HG03066 (cell line): ENCODE data around the gene PIGL.
"Not testable (repeated sequence)": the region's sequence is repeated elsewhere in the genome, so short reads cannot be mapped to it uniquely, and the experiment has no call there.

Source experiments
- ATAC-seq: cut with Tn5 transposase; IDR thresholded peaks from one replicate; pipeline ENCODE4 v1.9.1; 2021; ENCODE audit warnings: low read depth; ENCODE audit not compliant: unreplicated experiment

PIGL gene

DNA sequence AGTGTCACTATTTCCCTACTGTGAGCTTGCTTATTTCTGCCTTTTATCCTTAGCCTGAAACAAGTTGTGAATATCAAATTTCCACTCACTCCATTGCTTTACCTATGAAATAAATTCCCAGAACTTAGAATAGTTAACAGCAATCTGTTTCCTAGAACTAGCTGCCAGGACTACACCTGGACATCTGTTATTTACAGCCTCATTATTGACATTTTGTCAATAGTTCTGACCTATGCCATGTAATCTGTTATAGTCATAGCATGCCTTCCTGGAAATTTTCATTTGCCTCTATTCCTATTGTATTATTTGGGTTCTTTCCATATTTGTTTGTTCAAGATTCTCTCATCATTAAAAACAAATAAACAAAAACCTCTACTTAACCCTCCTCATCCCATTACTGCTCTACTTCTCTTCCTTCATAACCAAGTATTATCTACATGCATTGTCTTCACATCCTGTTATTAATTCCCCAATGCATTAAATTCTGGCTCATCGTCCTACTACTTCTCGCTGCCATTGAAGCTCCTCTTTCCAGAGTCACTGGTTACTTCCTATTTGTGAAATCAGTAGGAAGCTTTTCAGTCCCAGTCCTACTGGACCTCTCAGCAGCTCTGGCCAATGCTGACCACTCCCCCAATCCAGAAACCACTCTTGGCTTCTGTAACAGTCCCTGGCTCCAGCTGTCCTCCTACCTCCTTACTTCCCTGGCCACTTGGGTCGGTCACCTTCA is 55.3 kb downstream of the PIGL start:
- ATAC-seq: no peak

DNA sequence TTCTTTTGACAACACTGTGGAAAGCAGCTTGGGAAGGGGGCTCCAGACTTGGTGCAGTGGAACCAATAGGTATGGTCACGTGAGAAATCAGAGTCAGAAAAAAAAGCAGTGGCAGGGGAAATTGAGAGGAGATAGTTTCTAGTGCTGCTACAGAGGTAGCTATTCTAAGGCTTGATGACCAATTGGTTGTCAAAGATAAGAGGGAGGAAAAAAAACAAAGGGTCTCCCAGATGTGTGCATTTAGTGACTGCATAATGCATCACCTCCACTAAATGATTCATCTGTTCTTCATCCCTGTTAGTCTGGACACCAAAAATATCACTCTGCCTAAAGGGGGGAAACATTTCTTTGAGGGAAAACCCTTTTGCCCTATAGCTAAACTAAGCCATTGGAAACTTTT is 56.5 kb downstream of the PIGL start:
- no peak for ATAC-seq

DNA sequence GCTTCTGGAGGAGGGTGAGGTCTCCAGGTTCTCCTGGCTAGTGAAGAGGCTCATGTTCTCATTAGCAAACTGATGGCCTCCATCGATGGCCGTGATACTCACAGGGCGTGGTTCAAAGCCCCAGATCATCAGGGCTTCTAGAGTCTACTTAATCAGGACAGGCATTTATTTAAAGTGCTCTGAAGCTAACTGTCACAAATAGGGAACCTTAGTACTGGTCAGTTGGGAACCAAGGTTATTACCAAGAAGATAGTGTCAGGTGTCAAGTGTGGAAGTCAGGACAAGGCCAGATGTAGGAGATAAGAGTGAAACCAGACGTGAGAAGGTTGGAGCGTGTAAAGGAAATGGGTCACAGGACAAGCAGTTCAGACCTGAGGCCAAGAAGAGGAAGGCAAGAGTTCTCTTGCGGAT is 56.9 kb downstream of the PIGL start:
- no peak for ATAC-seq

DNA sequence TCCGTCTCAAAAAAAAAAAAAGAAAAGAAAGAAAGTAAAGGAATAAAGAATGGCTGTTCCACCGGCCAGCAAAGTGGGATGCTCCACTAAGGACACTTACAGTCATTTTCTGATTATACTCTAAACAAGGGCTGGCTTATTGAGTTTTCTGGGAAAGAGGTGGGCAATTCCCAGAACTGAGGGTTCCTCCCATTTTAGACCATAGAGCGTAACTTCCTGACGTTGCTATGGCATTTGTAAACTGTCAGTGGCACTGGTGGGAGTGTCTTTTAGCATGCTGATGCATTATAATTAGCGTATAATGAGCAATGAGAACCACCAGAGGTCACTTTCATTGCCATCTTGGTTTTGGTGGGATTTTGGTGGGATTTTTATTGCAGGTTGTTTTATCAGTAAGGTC is 58.0 kb downstream of the PIGL start:
- ATAC-seq: no peak

DNA sequence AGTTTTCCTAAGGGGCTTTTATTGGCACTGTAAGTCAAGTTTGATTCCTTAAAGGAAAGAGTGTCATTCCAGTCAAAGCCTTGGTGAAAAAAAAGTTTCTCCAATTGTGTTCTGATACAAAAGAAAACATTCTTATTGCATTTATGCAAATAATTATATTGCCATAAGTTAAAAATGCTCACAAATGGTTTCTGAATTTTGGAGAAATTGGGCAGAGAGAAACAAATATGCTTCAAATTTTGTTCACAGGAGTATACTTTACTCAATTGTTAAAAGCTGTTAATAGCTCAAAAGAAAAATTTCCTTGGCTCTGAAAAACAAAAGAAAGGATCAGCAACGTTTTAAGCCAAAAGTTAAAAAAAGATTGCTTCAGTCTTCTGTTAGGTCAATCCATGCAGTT is 60.2 kb downstream of the PIGL start:
- ATAC-seq: no peak

DNA sequence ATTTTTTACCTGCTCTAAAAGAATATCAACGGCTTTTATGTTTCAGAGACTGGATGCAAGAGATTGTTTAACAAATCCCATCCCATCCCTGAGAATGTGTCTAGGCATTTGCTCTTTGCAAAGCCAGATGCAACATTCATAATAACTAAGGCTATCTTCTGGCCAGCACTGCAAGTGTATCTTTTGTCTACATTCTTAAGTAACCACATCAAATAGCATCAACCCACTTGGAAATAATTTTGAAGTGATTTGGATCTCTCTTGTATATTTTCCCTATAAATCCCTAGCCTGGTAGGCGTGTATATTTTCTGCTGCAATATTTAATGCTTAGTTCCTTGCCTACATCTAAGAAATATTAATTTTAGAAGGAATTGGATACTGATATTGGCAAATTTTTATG is 64.3 kb downstream of the PIGL start:
- ATAC-seq: no peak

DNA sequence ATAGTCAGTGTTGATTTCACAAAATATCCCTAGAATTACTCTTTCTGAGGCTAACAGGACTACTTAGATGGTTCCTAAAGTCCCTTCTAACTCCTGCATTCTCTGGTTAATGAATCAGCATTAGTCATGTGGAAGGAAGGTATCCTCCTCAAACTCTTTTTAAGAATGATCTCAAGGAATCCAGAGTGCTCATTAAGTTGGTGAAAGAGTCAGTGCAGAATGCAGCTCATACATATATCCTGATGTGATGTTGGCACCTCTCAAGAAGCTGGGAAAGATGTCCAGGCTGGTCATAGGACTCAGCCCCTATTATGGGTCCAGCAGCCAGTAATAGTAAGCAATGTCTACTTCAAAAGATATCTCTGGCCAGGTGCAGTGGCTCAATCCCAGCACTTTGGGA is 65.5 kb downstream of the PIGL start:
- no peak for ATAC-seq

DNA sequence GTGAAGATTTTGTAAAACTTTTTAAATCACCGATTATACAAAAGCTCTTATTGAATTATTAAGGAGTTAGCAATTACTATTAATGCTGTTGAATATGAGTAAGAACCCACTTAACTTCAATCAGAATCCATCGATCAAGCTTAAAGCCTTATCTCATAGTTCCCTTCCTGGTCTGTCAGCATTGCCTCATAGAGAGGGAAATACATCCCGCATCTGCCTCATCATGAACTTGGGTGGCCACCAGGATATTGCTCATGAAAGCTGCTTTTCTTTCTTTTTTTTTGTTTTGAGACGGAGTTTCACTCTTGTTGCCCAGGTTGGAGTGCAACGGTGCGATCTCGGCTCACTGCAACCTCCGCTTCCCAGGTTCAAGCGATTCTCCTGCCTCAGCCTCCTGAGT is 66.7 kb downstream of the PIGL start:
- no peak for ATAC-seq

DNA sequence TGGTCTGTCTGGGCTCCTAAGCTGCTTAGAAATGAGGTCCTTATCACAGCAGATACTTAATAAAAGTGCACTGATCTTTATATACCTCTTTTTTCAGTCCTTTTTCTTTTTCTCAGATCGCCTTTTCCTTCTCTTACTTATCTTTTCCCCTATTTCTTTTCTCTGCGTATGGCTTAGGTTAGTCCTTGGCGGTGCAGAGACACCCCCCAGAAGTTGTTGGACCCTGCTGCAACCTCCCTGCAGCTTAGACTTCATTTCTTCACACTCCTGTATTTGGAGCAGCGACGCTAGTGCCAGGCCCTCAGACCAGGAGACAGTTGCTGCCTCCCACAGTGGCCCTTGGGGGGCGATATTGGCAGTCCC is 68.6 kb downstream of the PIGL start:
- no peak for ATAC-seq

DNA sequence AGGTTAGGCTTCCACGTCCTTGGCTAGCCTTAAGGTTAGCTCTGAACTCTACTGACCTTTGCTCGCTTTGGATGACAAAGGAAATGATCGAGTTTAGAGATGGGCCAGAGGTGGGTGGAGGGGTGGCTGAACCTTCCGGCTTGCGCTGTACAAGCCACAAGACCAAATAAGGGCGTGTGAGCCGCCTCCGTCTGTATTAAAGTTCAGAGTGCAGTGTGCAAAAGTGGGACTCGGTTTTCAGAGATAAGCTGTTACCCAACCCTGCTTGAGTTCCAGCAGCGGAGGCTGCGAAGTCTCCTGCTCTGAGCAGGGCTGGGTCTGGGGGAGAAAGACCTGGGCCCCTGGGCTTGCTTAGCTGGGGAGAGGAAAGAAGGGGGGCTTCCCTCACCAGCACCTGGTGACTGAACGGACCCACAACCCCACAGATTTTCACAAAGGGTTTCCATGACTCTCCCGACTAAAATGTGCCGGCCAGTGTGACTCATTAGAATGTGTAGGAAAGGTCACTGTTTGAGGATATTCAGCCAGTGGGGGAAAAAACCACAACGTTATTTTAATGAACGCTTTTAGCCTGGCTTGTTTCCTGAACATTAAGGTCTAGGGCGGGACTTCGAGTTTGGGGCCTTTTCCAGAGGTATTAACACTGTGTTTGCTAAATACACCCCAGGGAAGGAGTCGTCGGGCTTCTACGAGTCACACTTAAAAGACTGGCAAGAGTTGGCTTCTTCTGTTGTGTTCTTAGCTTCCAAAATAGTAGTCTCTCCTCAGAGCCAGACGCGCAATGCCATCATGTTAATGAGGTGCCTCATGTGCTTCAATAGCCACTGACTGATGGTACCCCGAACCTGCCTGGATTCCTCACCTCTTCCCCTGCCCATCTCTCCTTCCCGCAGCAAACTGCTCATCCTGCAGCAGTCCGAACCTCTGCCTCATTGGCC is 69.3 kb downstream of the PIGL start:
- ATAC-seq: peak; percentile 76

DNA sequence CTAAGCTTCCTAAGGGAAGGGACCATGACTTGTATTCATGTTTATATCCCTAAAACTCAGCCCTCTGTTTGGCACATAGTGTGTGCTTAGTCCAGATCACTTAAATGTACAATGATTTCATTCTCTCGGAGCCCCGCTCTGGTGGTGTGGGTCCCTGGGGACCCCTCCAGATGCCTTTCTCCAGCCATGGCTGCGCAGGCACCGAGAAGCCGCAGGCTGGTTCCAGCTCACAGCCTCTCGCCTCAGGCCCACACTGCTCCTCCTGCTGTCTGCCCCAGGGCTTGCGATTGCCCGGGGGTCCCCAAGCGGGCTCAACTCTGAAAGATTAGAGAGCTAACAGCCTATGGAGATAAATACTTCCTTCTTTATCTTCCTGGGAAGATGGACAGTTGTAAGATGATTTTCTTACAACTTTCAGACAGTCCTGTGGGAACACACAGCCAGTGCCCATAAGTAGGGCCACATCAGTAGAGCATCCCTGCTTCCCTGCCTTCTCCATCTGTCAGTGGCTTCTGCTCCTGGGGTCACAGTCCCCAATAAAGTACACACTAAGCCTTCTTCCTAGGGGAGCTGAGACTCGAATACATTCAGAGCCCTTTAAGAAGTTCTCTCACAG is 70.0 kb downstream of the PIGL start:
- no peak for ATAC-seq

DNA sequence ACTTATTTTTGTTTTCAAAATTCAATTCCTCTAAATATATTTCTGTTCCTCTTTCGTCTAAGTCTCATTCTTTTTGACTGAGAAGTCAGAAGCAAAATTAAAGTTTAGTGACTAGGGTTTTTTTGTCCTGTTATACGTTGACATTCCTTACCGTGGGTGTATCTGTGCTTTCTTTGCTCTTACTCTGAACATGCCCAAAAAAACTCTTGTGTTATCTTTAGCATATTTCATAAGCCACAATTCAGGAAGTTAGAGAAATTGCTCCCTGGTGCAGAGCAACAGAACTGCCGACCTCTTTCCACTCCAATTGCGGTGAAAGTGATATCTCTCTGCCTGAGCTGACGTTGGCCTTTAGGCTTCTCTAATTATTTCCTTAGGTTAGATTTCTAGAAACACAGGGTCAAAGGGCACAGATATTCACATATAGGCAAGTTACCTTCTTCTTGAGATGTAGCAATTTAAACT is 70.6 kb downstream of the PIGL start:
- no peak for ATAC-seq

DNA sequence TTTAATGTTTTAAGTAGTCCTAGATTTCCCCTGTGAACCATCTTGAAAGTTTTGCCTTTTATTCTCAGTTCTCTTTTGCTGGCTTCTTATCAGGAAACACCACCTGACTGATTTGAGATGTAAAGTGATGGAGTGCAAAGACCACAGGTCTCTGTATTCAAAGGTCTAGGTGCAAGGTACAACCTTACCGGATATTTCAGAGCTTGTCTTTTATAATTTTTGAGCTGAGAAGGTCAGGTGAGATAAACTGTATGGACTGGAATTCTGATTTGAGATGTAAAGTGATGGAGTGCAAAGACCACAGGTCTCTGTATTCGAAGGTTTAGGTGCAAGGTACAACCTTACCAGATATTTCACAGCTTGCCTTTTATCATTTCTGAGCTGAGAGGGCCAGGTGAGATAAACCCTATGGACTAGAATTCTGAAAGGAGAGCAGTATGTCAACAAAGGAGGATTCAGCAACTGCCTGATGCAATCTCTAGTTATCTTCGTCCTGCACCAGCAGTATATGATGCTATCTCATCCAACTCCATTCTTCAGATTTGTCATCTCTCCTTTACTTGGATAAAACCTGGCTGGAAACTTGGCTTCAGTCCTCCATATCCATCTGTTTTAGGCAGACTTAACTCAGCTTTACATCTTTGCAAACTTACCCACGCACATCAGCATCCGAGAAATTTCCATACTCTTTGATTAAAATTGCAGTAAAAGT is 72.0 kb downstream of the PIGL start:
- no peak for ATAC-seq

DNA sequence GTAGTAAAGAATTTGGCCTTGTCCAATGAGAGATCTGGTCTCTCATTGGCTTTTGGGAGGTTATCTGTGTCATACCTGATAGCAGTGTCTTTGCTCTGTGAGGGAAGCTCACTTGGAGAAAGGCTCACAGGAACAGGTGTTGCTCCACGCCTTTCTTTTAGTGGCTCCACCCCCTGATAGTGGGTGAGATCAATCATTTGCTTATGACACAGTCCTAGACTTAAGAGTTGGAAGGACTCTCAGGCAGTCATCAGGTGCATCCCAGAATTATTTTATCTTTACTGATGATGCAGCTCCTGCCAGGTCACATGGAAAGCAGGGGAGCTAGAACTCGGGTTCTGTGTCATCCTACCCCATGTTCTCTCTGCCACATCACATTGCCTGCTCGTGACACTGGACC is 76.9 kb downstream of the PIGL start:
- no peak for ATAC-seq

DNA sequence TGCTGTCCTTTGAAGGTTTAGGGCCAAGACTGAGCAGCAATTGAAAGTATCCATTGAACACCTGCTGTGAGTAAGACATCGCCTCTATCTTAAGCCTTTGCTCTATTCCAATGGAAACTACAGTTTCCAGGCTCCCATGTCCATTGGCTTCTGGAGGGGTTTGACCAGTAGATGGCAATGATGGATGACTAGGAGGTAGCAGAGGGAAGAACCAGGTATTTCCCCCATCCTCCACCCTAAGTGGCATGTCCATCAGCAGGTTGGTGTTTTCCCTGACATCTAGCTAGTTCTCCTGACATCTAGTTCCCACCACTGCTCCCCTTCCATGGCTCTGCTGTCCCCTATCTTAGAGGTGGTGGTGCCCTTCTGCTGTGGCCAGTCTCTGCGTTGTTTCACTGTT is 77.5 kb downstream of the PIGL start:
- ATAC-seq: no peak

DNA sequence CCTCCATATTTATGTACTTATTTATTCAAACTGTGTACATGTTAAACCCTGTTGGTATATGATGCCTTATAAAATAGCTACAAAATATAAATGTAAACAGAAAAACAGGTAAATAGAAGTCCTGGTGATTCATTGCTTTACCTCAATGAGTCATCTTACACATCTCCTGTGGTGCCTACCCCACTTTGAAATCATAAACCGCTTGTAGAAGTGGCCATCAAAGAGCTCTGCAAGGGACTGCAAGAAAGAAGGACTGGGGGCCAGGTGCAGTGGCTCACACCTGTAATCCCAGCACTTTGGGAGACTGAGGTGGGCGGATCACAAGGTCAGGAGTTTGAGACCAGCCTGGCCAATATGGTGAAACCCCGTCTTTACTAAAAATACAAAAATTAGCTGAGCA is 79.1 kb downstream of the PIGL start:
- ATAC-seq: not testable (repeated sequence)

DNA sequence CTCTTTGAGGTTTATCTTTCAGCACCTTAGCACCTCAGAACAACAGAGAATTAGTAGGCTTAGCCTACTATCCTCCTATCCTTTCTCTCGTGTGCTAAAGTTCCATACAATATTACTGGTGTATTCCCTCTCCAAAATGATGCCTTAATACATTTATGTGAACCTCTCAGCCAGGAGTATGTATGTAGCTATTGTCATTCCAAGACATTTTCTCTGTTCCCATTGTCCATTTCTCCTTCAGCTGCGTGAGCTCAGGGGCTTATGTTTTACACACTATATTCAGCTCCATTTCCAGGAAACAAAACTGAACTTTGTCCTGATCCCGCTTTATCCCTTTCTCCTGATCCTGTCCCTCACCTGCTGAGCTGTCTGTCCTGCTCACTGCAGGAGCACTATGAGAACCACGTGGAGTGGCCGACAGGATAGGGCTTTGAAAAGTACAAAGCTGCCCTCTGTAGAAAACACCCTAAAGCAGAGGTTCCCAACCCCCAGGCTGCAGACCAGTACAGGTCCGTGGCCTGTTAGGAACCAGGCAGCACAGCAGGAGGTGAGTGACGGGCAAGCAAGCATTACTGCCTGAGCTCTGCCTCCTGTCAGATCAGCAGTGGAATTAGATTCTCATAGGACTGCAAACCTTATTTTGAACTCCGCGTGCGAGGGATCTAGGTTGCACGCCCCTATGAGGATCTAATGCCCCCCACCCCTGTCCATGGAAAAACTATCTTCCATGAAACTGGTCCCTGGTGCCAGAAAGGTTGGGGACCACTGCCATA is 80.5 kb downstream of the PIGL start:
- ATAC-seq: no peak

DNA sequence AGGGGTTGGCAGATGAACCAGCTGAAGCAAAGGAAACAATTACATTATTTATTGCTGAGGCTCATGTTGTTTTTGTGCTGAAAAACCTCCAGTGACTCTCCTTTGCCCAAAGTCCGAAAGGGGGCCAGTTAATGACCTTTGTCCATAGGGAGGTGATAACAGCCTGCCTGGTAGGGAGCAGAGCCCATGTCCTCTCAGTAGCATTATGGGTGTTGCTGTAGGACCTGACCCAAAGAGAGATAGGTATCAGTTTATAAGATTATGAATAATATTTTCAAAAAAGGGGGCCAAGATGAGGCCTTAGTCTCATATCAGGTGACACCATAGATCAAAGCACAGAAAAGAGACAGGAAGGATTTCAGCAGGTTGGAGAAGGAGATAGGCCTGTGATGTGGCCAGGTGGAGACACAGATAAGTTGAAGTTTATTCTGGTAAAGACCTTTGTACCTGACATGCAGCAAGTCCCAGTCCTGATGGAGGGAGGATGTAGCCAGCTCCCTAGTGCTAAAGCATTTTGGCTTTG is 81.2 kb downstream of the PIGL start:
- no peak for ATAC-seq

DNA sequence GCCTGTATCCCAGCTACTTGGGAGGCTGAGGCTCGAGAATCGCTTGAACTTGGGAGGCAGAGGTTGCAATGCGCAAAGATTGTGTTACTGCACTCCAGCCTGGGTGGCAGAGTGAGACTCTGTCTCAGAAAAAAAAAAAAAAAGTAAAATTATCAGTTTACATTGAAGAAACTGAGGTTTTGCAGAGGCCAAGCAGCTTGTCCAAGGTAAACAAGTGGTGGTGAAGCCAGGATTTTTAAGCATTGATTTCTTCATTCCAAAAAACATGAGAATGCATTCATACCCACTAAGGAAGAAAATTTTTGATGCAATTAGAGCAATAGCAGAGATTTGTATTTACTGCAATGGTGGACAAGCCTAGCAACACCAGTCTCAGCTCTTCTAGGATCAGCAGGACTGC is 83.5 kb downstream of the PIGL start:
- ATAC-seq: no peak
